ENCODE results near the gene TOLLIP.

DNA sequence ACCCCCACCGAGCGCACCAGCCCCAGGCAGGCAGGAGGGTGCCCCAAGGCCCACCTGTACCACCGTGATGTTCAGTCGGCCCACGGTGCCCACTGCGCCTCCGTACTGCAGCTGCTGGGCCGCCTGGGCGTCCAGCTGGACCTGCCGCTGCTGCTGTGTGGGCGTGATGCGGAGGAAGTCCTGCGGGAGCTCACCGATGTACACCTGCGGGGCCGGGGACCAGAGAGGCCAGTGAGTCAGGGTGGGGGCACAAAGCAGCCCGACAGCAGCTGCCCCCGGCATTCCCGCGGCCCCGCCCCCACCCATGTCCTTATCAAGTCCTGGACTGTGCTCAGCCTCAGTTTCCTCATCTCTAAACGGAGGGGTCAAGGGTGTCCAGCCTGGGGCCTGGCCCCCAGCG, 13.8 kb downstream of the TOLLIP start:
- TF ChIP-seq MAX (IDR thresholded peaks at IDR 0.05) (no peak), REST (IDR thresholded peaks at IDR 0.05; ENCODE audit: low read depth) (no peak), CREB1 (IDR thresholded peaks at IDR 0.05; ENCODE audit: low read depth) (no peak), EP300 (IDR thresholded peaks at IDR 0.05; ENCODE audit: borderline replicate concordance) (no peak), TEAD4 (IDR thresholded peaks at IDR 0.05) (no peak)

All from Ishikawa (cell line).